GM19467 (cell line): ENCODE results near the gene EML6.

Experiments used
- ATAC-seq: cut with Tn5 transposase; IDR thresholded peaks from one replicate; pipeline ENCODE4 v1.9.1; 2021; ENCODE audit warnings: mild to moderate bottlenecking, moderate library complexity; ENCODE audit not compliant: unreplicated experiment

The EML6 gene

DNA sequence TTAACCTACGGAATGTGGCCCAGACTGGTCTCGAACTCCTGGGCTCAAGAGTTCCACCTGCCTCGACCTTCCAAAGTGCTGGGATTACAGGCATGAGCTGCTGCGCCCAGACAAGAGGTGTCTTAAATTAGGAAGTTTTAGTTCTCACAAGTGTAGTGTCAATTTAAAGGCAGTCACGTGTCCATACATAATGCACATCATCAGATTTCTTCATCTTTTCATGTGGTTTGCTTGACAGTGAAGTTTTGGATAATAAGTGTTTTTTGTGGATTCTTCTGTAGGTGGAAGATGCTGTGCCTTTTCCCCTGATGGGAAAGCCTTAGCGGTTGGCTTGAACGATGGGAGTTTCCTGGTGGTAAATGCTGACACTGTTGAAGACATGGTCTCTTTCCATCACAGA, 179.3 kb downstream of the EML6 start:
- no peak for ATAC-seq

DNA sequence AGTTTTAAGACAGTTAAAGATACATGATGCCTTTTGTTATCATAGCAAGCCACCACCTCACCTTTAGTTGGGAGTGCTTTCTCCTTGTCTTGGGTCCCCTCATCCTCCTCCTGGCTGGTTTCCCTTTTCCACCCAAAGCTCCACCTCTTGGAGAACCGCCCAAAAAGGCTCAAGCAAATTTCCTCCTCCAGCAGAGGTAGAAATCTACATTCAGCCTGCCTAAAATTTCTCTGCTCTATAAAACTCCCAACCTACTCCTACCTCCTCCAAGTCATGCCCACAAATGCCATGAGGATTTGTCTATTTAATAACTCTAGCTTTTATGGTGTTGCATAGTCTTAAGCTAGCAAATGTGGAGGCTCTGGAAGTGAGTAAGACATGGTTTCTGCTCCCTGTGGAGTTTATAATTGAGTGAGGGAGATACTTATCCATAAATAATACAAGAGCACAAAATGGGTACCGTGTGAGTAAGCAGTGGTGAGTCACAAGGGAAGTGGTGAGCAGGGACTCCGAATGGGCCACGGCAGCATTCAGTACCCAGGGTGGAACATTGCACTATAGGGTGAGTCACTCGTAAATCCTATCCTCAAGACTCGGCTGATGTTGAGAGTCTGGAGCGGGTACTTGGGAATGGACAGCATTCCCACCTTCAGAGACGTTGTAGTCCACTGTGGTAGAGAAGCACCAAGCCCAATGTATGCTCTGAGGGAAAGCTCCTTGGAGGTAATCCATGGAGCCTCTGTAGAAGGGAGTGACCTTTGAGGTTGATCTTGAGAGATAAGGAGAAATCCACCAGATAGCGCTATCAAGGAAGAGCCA, 180.5 kb downstream of the EML6 start:
- no peak for ATAC-seq

DNA sequence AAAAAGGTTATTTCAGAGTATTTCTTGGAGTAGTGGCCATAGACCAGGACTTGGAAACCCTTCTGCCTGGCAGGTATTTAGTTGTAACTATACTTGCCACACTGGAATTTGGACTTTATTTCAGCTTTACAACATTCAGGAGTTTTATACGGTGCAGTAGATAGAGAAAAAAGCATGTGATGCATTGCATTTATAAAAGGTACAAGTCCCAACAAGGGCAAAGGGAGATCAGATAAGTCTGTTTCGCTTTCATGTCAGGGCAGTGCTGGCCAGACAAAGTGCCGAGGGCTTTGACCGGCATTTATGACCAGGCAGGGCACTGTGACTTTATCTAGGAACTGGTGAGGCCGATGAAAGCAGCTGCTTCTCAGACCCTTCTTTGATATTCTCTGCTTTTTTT, 181.4 kb downstream of the EML6 start:
- ATAC-seq = no peak

DNA sequence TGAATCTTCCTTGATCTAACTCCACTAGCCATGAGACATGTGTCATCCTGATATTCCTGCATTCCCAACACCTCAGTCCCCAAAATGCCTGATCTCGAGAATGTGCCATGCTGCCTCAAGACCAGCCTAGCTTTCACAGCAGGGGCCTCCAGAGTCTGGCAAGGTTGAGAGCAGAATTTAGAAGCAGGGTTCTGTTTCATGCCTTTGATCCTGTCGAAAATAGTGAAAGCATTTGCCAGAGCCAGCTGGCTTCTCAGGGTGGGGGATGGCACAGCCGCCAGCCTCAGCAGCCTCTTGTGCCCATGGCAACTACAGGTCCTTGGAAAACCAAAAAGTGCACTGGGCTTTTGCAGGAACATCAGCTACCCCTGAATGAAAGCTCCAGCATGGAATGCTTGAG, 183.3 kb downstream of the EML6 start:
- ATAC-seq = no peak

DNA sequence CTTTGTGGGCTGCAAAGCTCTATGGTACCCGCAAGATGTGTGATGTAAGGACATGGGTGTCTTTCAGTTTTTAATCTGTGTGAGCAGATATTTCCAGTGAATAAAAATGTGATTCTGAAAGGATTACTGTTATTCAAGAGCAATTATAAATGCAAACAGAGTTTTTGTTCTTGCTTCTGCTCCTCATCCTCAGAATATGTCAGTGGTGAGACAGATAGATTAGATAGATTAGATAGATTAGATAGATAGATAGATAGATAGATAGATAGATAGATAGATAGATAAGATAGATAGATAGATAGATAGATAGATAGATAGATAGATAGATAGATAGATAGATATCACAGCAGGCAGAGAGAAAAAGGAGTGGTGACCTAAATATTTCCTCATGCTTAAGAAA, 184.2 kb downstream of the EML6 start:
- ATAC-seq = no peak

DNA sequence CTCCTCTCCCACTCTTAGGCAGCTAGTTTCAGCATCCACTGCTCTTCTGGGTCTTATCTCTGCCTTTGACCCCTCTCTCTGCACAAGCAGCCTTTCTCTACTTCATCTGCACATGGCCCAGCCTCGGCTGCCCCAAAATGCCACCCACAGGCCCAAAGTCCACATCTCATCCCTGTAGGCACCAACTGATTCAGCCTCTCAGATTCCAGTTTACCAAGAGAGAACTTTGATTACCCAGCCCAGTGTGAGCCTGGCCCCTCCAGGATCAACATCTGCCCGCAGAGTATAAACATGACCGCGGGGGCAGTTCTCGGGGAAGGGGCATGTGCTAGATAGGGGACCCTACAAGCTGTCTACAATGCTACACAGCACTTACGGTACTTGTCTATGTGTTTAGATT, 185.1 kb downstream of the EML6 start:
- no peak for ATAC-seq

DNA sequence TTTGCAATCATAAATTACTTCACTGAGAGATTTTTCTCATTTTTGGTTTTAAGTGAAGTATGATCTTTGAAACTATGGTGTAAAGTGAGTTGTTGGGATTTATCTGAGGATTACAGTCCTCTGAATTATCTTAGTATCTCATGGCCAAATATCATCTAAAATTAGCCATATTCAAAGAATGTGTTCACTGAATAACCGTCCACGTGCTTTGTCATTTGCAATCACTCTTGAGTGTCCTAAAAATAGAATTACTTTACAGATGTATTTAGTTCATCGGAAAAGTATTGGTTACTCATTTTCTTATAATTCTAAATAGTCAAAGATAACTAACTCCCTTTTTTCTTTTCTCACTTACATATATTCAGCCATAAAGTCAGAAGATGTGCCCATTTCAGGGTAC, 185.5 kb downstream of the EML6 start:
- ATAC-seq = no peak

DNA sequence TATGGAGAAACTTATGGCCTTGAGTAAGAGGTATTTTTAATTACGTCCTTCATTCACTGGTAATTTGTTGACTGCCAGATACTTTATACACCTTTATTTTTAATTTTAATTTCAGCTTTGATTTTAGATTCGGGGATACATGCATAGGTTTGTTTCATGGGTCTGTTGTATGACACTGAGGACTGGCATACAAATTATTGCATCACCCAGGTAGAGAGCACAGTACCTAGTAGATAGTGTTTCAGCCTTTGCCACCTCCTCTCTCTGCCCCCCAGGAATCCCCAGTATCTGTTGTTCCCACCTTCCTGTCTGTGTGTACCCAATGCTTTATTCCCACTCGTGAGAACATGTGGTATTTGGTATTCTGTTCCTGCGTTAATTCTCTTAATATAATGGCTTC, 188.8 kb downstream of the EML6 start:
- no peak for ATAC-seq

DNA sequence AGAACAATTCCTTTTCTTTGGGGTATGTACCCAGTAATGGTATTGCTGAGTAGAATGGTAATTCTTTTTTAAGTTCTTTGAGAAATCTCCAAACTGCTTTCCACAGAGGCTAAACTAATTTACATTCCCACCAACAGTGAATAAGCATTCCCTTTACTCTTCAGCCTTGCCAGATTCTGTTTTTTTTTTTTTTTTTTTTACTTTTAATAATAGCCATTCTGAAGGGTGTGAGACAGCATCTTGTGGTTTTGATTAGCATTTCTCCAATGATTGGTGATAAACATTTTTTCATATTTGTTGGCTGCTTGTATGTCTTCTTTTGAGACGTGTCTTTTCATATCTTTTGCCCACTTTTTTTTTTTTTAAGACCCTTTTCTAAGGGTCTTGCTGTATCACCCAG, 189.4 kb downstream of the EML6 start:
- ATAC-seq = no peak

DNA sequence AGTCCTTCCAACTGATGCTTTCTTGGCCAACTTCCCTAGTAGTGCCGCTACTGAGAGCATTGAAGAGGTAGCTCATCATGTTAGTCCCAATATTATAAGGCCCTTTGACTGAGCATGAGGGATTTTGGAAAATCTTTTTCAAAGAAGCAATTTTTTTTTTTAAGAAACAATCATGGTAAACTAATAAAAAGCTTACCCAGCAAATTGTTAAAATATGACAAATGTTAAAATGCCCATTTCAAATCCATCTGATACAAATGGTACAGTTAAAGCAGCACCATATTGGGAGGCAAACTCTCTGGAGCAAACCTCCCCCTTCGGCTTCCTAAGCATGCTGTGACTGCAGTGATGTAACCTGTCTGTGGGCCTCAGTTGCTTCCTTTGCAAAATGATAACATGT, 191.2 kb downstream of the EML6 start:
- no peak for ATAC-seq

DNA sequence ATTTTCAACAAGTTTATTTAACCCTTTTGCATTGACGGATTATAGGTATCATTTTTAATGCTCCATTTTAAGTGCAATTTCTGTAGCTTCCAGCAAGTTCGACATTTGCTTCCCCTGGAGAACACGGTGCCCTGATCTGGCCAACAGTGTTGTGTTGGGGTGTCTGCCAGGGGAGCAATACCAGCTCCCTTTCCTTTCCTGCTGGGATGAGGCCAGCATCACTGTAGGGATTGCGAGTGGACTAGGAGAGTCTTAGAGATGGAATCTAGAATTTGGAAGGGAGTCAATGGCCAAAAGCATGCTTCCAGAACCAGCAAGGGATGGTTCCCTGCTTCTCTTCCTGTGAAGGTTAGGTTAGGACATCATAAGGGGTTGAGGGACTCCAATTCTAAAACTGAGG, 191.6 kb downstream of the EML6 start:
- ATAC-seq = no peak

DNA sequence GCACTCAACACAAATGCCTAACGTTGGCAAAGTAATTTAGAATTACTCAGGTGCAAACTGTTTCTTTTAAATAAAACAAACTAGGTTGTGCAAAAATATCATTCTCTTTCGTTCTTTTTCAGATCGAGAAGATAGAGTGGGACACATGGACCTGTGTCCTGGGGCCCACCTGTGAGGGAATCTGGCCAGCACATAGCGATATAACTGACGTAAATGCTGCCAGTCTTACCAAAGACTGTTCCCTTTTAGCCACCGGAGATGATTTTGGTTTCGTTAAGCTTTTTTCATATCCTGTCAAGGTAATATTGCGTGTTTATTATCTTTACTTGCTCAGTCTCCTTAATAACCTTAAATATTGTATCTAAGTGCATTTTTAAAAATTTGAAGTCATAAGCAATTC, 193.2 kb downstream of the EML6 start:
- no peak for ATAC-seq

DNA sequence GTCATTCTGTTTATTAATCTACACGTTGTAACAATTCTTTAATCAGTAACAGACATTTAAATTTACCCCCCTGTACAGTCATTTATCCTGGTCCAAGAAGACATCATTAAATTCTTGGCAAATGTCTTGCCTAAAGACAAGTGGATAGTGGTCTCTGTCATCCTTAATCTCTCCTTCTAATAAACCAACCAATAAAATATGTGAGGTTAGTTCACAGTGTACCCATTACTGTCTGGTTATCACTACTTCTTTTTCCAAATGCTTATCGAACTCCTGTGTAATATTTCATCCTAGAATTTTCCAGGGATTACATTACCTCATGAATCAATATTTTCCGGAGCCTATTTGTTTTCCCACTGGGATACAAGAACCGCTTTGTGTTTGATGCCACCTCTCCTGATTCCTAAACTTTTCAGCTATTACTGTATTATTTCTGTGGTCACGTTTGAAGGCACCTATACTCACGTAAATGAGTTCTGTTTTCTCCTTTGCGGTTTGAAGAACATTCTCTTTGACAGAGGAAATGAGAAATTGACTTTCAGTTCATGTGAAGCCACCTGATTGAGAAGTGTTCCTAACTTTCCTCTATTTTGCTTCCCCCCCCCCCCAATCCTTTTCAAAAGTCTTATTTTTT, 195.3 kb downstream of the EML6 start:
- no peak for ATAC-seq

DNA sequence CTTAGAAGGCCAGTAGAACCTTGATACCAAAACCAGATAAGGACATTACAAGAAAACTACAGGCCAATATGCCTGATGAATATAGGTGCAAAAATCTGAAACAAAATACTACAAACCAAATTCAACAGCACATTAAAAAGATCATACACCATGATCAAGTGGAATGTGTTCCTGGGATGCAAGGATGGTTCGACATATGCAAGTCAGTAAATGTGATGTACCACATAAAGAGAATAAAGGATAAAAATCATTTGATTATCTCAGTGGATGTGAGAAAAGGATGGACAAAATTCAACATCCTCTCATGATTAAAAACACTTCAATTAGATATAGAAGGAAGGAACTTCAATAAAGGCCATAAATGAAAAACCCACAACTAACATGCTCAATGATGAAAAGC, 197.2 kb downstream of the EML6 start:
- no peak for ATAC-seq

DNA sequence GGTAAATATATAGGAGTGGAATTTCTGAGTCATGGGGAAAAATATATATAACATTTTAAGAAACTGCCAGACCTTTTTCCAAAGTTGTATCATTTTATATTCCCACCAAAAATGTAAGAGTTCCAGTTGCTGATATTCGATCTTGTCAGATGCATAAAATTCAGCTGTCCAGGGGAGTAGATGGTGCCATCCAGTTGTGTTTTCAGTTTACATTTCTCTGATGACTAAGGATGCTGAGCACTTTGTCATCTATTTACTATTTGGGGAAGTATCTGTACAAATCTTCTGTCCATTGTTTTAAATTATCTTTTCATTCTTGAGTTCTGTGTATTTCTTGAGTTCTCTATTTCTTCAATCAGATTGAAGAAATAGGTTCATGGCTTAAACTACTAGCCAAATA, 200.7 kb downstream of the EML6 start:
- ATAC-seq = no peak

DNA sequence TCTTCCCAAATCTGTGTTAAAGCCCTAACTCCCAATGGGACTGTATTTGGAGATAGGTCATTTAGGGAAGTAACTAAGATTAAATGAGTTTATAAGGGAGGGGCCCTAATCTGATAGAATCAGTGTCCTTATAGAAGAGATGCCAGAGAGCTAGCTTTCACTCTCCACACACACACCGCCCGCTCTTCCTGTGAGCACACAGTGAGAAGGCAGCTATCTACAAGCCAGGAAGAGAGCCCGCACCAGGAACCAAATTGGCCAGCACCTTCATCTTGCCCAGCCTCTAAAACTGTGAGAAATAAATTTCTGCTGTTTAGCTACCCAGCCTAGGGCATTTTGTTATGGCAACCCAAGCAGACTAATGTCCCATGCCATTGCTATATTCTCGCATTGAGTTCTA, 201.6 kb downstream of the EML6 start:
- ATAC-seq = no peak

DNA sequence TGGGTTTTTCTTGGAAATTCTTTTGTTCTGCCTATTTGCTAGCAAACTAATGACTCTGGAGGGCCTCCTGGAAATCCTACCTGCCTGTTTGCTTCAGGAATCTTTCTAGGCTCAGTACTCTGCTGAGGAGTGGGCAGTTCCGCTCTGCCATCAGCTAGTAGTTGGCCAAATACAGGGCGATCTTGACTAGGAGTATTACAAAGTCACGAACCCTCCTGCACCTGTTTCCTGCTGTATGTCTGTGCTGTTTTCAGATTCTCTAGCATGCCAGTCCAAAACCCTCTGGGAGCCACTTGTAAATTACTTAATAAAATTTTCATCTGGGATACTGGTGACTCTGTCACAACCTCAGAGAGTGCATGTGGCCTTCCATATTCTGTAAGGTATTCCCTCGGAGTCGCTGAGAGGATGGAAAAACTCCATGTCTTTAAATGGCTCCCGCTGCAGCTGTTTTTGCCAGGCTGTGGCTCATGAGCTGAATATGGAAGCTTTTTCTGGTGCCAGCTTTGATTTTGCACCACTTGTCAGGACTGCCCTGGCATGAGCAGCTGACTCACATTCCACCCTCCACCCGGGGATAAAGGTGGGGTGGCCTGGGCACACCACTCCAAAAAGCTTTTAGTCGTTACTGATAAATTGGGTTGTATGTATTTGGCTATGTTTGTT, 203.8 kb downstream of the EML6 start:
- ATAC-seq = no peak

DNA sequence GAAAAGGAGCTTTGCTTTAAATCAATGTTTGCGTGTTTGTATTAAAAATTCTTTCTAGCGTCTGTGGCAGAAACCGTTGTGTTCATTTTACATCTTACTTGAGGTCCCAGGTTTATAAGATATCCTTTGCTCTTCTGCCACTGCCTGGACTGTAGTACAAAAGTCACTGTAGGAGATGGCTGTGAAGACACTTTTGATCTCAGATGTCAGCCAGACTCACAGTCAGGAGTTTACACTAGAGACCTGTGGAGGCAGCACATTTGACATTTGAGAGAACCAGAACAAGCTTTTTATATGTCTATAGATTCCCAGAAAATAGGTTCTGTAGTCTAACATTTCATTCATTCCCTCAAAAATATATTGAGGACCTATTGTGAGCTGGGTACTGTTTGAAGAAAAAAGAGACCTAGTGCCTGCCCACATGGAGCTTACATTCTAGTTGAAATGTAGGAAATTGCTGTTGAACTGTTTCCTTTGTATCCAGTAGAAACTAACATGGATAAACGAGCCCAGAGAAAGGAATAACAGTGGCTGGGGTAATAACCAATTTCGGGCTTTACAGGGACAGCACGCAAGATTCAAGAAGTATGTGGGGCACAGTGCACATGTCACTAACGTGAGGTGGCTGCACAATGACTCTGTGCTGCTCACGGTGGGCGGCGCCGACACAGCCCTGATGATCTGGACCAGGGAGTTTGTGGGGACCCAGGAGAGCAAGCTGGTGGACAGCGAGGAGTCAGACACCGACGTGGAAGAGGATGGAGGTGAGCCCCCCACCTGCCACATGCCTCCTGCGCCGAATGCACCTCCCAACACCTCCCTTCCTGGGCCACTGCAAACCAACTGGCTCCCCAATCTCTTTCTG, 204.5 kb downstream of the EML6 start:
- no peak for ATAC-seq

DNA sequence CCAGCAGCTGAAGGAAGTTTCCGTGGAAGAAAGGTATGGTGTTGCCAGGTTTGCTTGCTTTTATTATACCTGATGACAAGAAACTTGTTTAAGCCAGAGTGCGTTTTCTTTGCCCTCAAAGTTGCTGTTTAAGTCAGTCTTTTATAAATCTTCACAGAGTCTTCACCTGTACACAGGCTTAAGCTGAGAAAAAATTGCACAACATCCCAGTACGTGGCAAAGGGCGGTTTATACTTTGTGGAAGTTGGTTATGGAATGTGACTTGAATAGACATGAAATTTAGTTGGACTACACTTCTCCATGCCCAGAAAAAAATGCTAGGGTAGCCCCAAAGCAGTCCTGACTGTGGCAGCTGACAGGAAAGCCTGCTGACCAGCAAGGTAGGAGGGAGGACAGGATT, 205.3 kb downstream of the EML6 start:
- ATAC-seq = no peak

DNA sequence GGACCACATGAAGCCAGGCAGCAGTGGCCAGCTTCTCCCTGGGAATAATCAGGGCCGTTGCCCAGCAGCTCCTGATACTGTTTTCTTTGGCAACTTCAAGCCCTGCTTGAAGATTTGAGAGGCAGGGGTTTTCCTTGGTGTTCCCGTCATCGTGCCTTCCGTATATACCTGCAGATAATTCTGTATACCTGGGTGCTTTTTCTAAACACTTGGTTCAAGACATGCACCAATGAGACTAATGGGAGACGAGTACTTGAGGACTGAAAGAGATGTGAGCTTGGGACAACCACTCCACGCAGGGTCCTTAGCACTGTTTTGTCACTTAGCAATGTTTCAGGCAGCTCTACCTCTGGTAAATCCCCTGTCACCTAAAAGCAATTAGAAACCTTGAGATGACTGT, 208.0 kb downstream of the EML6 start:
- no peak for ATAC-seq

DNA sequence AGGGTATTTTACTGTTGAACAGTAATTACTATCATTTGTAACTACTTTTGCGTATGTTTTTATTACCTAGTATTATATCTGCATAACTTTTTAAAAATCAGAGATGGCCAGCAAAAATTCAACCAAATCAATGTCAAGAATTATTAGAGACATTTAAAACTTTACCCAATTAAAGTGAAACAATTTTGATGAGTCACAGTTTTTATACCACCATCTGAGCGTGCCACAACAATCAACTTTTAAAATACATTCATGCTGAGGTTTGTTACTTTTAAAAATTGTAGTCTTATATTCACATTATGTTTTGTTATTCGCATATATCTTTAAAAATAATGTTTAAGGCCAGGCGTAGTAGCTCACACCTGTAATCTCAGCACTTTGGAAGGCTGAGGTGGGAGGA, 211.9 kb downstream of the EML6 start:
- ATAC-seq = no peak
